ENCODE measurements around the gene MARK2.

Gene MARK2

GRCh38 chr11:63813035-63813562 is 25.8 kb upstream of the MARK2 start, which contains the start of gene SPINDOC:
SPINDOC (plus strand) TSS chr11:63813456; CDS start chr11:63813687, 231 bp downstream.
- peak within 1 kb of the TSS; percentile 94 for H3K9ac ChIP-seq (ENCODE audit: low read depth, low read length, poor library complexity, severe bottlenecking)
- H3K4me1 ChIP-seq (ENCODE audit: insufficient read depth, low read length, poor library complexity, severe bottlenecking): peaks cover 40% of the 10 kb centered on the region

GRCh38 chr11:63813563-63814382 is 25.1 kb upstream of the MARK2 start:
- H4K20me1 ChIP-seq (ENCODE audit: insufficient read depth, low read length, poor library complexity, severe bottlenecking): peaks cover 47% of the 10 kb centered on the region
- H3K9me3 ChIP-seq (ENCODE audit: insufficient read depth, low read depth, low read length): no peaks in the 10 kb centered on the region
- H3K79me2 ChIP-seq (ENCODE audit: insufficient read depth, low read length): peaks cover 51% of the 10 kb centered on the region
- H3K36me3 ChIP-seq (ENCODE audit: insufficient read depth, low read length): peaks cover 22% of the 10 kb centered on the region
- peak overlapping the region; percentile 94 for H3K9ac ChIP-seq (ENCODE audit: low read depth, low read length, poor library complexity, severe bottlenecking)
- TF ChIP-seq CTCF (conservative IDR thresholded peaks at IDR 0.05; ENCODE audit: low read length): no peak
- TF ChIP-seq EZH2phosphoT487 (IDR thresholded peaks at IDR 0.05; ENCODE audit: borderline replicate concordance): no peak
- peak overlapping the region; percentile 98 for H3K4me2 ChIP-seq (ENCODE audit: low read depth, low read length, poor library complexity, severe bottlenecking)
- H3K27me3 ChIP-seq (ENCODE audit: insufficient read depth, low read length, poor library complexity, severe bottlenecking): no peaks in the 10 kb centered on the region
- peaks cover 40% of the 10 kb centered on the region for H3K4me1 ChIP-seq (ENCODE audit: insufficient read depth, low read length, poor library complexity, severe bottlenecking)
- H3K9me2 ChIP-seq (replicated peaks; ENCODE audit: low read depth, low read length): no peaks in the 10 kb centered on the region
- peaks cover 3% of the 10 kb centered on the region; the same call in 1 of the 2 replicates for H3F3A ChIP-seq (ENCODE audit: low read depth)
- peak overlapping the region; percentile 92 for H2AFZ ChIP-seq (ENCODE audit: low read length)
- H3K4me3 ChIP-seq (ENCODE audit: low read length, poor library complexity, severe bottlenecking): peak overlapping the region; percentile 98

More at GRCh38 chr11:63813035-63813562, 25.8 kb upstream of the MARK2 start, which contains the start of gene SPINDOC:
- no peaks in the 10 kb centered on the region for H3K9me3 ChIP-seq (ENCODE audit: insufficient read depth, low read depth, low read length)
- no peaks in the 10 kb centered on the region for H3K27me3 ChIP-seq (ENCODE audit: insufficient read depth, low read length, poor library complexity, severe bottlenecking)
- H2AFZ ChIP-seq (ENCODE audit: low read length): peak within 1 kb of the TSS; percentile 96
- peak within 1 kb of the TSS; percentile 98 for H3K4me3 ChIP-seq (ENCODE audit: low read length, poor library complexity, severe bottlenecking)
- H3F3A ChIP-seq (ENCODE audit: low read depth): peaks cover 3% of the 10 kb centered on the region; the same call in 1 of the 2 replicates
- H3K36me3 ChIP-seq (ENCODE audit: insufficient read depth, low read length): peaks cover 16% of the 10 kb centered on the region; the same call in 1 of the 2 replicates
- no peaks in the 10 kb centered on the region for H3K9me2 ChIP-seq (replicated peaks; ENCODE audit: low read depth, low read length)
- peaks cover 47% of the 10 kb centered on the region for H3K79me2 ChIP-seq (ENCODE audit: insufficient read depth, low read length)
- H4K20me1 ChIP-seq (ENCODE audit: insufficient read depth, low read length, poor library complexity, severe bottlenecking): peaks cover 44% of the 10 kb centered on the region
- H3K4me2 ChIP-seq (ENCODE audit: low read depth, low read length, poor library complexity, severe bottlenecking): peak within 1 kb of the TSS; percentile 100
- TF ChIP-seq EZH2phosphoT487 (IDR thresholded peaks at IDR 0.05; ENCODE audit: borderline replicate concordance) (no peak), CTCF (conservative IDR thresholded peaks at IDR 0.05; ENCODE audit: low read length) (no peak)

- H2AFZ ChIP-seq (ENCODE audit: low read length): no peak overlapping the region
- peak overlapping the region; percentile 98 for H3K4me2 ChIP-seq (ENCODE audit: low read depth, low read length, poor library complexity, severe bottlenecking)
- H3K36me3 ChIP-seq (ENCODE audit: insufficient read depth, low read length): peaks cover 23% of the 10 kb centered on the region
- peaks cover 51% of the 10 kb centered on the region for H3K79me2 ChIP-seq (ENCODE audit: insufficient read depth, low read length)
- H3K4me3 ChIP-seq (ENCODE audit: low read length, poor library complexity, severe bottlenecking): peak overlapping the region; percentile 98
- TF ChIP-seq EZH2phosphoT487 (IDR thresholded peaks at IDR 0.05; ENCODE audit: borderline replicate concordance): no peak
- TF ChIP-seq CTCF (conservative IDR thresholded peaks at IDR 0.05; ENCODE audit: low read length): no peak
- H3K9me2 ChIP-seq (replicated peaks; ENCODE audit: low read depth, low read length): no peaks in the 10 kb centered on the region
- H3K9me3 ChIP-seq (ENCODE audit: insufficient read depth, low read depth, low read length): no peaks in the 10 kb centered on the region
- peaks cover 40% of the 10 kb centered on the region for H3K4me1 ChIP-seq (ENCODE audit: insufficient read depth, low read length, poor library complexity, severe bottlenecking)
- H4K20me1 ChIP-seq (ENCODE audit: insufficient read depth, low read length, poor library complexity, severe bottlenecking): peaks cover 47% of the 10 kb centered on the region
- H3K9ac ChIP-seq (ENCODE audit: low read depth, low read length, poor library complexity, severe bottlenecking): peak overlapping the region; percentile 94
- H3F3A ChIP-seq (ENCODE audit: low read depth): peaks cover 3% of the 10 kb centered on the region; the same call in 1 of the 2 replicates
- H3K27me3 ChIP-seq (ENCODE audit: insufficient read depth, low read length, poor library complexity, severe bottlenecking): no peaks in the 10 kb centered on the region
Measured at GRCh38 chr11:63814383-63814736, 24.6 kb upstream of the MARK2 start.
